BLaER1 (cell line): ENCODE measurements around the gene BICRA.

Source experiments
- H3K27ac ChIP-seq: shearing (Covaris generic); formaldehyde crosslinking; 2 replicates; pipeline ENCODE4 v1.8.1; 2022
- H3K27me3 ChIP-seq: shearing (Covaris generic); formaldehyde crosslinking; 2 replicates; pipeline ENCODE4 v1.8.1; 2022
- H3K36me3 ChIP-seq: shearing (Covaris generic); formaldehyde crosslinking; 2 replicates; pipeline ENCODE4 v1.8.1; 2022
- H3K4me1 ChIP-seq: shearing (Covaris generic); formaldehyde crosslinking; 2 replicates; pipeline ENCODE4 v1.8.1; 2022
- H3K4me2 ChIP-seq: shearing (Covaris generic); formaldehyde crosslinking; 2 replicates; pipeline ENCODE4 v1.8.1; 2022
- H3K4me3 ChIP-seq: shearing (Covaris generic); formaldehyde crosslinking; 2 replicates; pipeline ENCODE4 v1.8.1; 2022
- H3K9ac ChIP-seq: shearing (Covaris generic); formaldehyde crosslinking; 2 replicates; pipeline ENCODE4 v1.8.1; 2022
- H3K9me3 ChIP-seq: shearing (Covaris generic); formaldehyde crosslinking; 2 replicates; pipeline ENCODE4 v1.8.1; 2022
- H4K20me1 ChIP-seq: shearing (Covaris generic); formaldehyde crosslinking; 2 replicates; pipeline ENCODE4 v1.8.1; 2022
- Cebpa-rat ChIP-seq: shearing (Covaris generic); IDR thresholded peaks from 2 replicates; pipeline ENCODE4 v1.8.1; 2022

Gene BICRA

GRCh38 chr19:47614559-47614958 lies 5.6 kb downstream of the BICRA start:
- H4K20me1 ChIP-seq, result peaks cover 98% of the 10 kb centered on the region

DNA sequence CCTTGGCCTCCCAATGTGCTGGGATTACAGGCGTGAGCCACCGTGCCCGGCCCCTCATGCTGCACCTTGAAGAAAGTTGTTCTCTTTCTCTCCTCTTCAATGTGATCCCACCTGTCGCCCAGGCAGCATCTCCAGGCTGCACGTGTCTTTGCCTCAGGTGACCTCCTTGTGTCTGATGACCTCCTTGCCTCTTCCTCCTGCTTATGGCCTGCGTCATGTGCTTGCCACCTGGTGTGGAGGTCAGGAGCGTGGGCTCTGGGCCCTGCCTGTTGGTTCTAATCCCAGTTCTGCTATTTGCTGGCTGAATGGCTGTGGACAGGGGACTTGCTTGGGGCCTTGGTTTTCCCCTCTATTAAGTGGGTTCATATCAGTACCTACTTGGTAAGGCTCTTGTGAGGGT lies 6.3 kb downstream of the BICRA start:
- Histone ChIP-seq H3K4me1 (peaks cover 63% of the 10 kb centered on the region), H3K4me3 (no peak overlapping the region), H3K4me2 (peak overlapping the region; percentile 66; the same call in 1 of the 2 replicates), H3K27ac (no peak overlapping the region), H3K9ac (peak overlapping the region; percentile 35; the same call in 1 of the 2 replicates), H3K9me3 (no peaks in the 10 kb centered on the region), H3K27me3 (no peaks in the 10 kb centered on the region), H4K20me1 (peaks cover 100% of the 10 kb centered on the region), H3K36me3 (peaks cover 29% of the 10 kb centered on the region)
- TF ChIP-seq Cebpa-rat, result no peak

More at GRCh38 chr19:47614559-47614958, 5.6 kb downstream of the BICRA start:
- Histone ChIP-seq H3K36me3 (peaks cover 22% of the 10 kb centered on the region), H3K9me3 (no peaks in the 10 kb centered on the region), H3K4me3 (no peak overlapping the region), H3K27me3 (no peaks in the 10 kb centered on the region), H3K27ac (no peak overlapping the region), H3K4me2 (no peak overlapping the region), H3K9ac (no peak overlapping the region), H3K4me1 (peaks cover 57% of the 10 kb centered on the region)
- TF ChIP-seq Cebpa-rat, result no peak

GRCh38 chr19:47615714-47616113 lies 6.8 kb downstream of the BICRA start:
- no peak overlapping the region for H3K4me3 ChIP-seq
- peak overlapping the region; percentile 35; the same call in 1 of the 2 replicates for H3K9ac ChIP-seq
- H4K20me1 ChIP-seq, result peaks cover 100% of the 10 kb centered on the region
- peaks cover 30% of the 10 kb centered on the region for H3K36me3 ChIP-seq
- peak overlapping the region; percentile 66 for H3K4me2 ChIP-seq
- no peak for TF ChIP-seq Cebpa-rat
- H3K27ac ChIP-seq, result no peak overlapping the region
- H3K9me3 ChIP-seq, result no peaks in the 10 kb centered on the region
- no peaks in the 10 kb centered on the region for H3K27me3 ChIP-seq
- H3K4me1 ChIP-seq, result peaks cover 60% of the 10 kb centered on the region

- TF ChIP-seq Cebpa-rat, result no peak
- Histone ChIP-seq H3K27ac (no peak overlapping the region), H3K9ac (no peak overlapping the region), H4K20me1 (peaks cover 99% of the 10 kb centered on the region), H3K9me3 (no peaks in the 10 kb centered on the region), H3K4me3 (no peak overlapping the region), H3K36me3 (peaks cover 40% of the 10 kb centered on the region), H3K27me3 (no peaks in the 10 kb centered on the region), H3K4me1 (peaks cover 31% of the 10 kb centered on the region), H3K4me2 (no peak overlapping the region)
Measured at GRCh38 chr19:47618771-47619170, 9.8 kb downstream of the BICRA start.

GRCh38 chr19:47619763-47620162 lies 10.8 kb downstream of the BICRA start:
- Histone ChIP-seq H3K4me1 (peaks cover 28% of the 10 kb centered on the region), H3K9me3 (no peaks in the 10 kb centered on the region), H3K9ac (no peak overlapping the region), H4K20me1 (peaks cover 99% of the 10 kb centered on the region), H3K4me2 (no peak overlapping the region), H3K36me3 (peaks cover 40% of the 10 kb centered on the region), H3K27me3 (no peaks in the 10 kb centered on the region), H3K27ac (no peak overlapping the region), H3K4me3 (no peak overlapping the region)
- no peak for TF ChIP-seq Cebpa-rat

- Histone ChIP-seq H3K27me3 (no peaks in the 10 kb centered on the region), H4K20me1 (peaks cover 99% of the 10 kb centered on the region), H3K36me3 (peaks cover 49% of the 10 kb centered on the region), H3K4me2 (no peak overlapping the region), H3K4me1 (peaks cover 8% of the 10 kb centered on the region; the same call in 1 of the 2 replicates), H3K9ac (no peak overlapping the region), H3K9me3 (no peaks in the 10 kb centered on the region), H3K4me3 (no peak overlapping the region), H3K27ac (no peak overlapping the region)
- TF ChIP-seq Cebpa-rat, result no peak
Measured at GRCh38 chr19:47623151-47623920, 14.4 kb downstream of the BICRA start.

- Histone ChIP-seq H3K9ac (no peak overlapping the region), H3K27ac (no peak overlapping the region), H3K4me1 (peaks cover 8% of the 10 kb centered on the region; the same call in 1 of the 2 replicates), H4K20me1 (peaks cover 99% of the 10 kb centered on the region), H3K9me3 (no peaks in the 10 kb centered on the region), H3K36me3 (peaks cover 46% of the 10 kb centered on the region), H3K27me3 (no peaks in the 10 kb centered on the region), H3K4me3 (no peak overlapping the region), H3K4me2 (no peak overlapping the region)
- no peak for TF ChIP-seq Cebpa-rat
Measured at GRCh38 chr19:47623921-47624391, 15.0 kb downstream of the BICRA start.

- Histone ChIP-seq H3K36me3 (peaks cover 54% of the 10 kb centered on the region), H3K4me1 (no peaks in the 10 kb centered on the region), H4K20me1 (peaks cover 99% of the 10 kb centered on the region), H3K9me3 (no peaks in the 10 kb centered on the region), H3K27ac (no peak overlapping the region), H3K27me3 (no peaks in the 10 kb centered on the region), H3K4me2 (no peak overlapping the region), H3K9ac (no peak overlapping the region), H3K4me3 (no peak overlapping the region)
- TF ChIP-seq Cebpa-rat, result no peak
Measured at GRCh38 chr19:47625650-47626049, 16.7 kb downstream of the BICRA start.

GRCh38 chr19:47626238-47626637 lies 17.3 kb downstream of the BICRA start:
- no peak overlapping the region for H3K9ac ChIP-seq
- H3K4me1 ChIP-seq, result no peaks in the 10 kb centered on the region
- H3K27me3 ChIP-seq, result no peaks in the 10 kb centered on the region
- H3K4me2 ChIP-seq, result no peak overlapping the region
- H3K9me3 ChIP-seq, result no peaks in the 10 kb centered on the region
- TF ChIP-seq Cebpa-rat, result no peak
- H4K20me1 ChIP-seq, result peaks cover 99% of the 10 kb centered on the region
- H3K4me3 ChIP-seq, result no peak overlapping the region
- peaks cover 54% of the 10 kb centered on the region for H3K36me3 ChIP-seq
- H3K27ac ChIP-seq, result no peak overlapping the region

GRCh38 chr19:47628078-47628771 lies 19.3 kb downstream of the BICRA start:
- Histone ChIP-seq H3K27me3 (no peaks in the 10 kb centered on the region), H3K4me2 (no peak overlapping the region), H3K4me1 (no peaks in the 10 kb centered on the region), H3K4me3 (no peak overlapping the region), H3K9me3 (no peaks in the 10 kb centered on the region), H3K9ac (no peak overlapping the region), H4K20me1 (peaks cover 100% of the 10 kb centered on the region), H3K27ac (no peak overlapping the region), H3K36me3 (peaks cover 68% of the 10 kb centered on the region)
- no peak for TF ChIP-seq Cebpa-rat
